Peyer's patch (tissue), 4 donors: ENCODE results near the gene NSRP1. TPM values are rescaled to one million over a fixed set of nuclear protein-coding genes. Genes with fewer than 3 reads are reported as not detected.
"Not testable (repeated sequence)": the region's sequence is repeated elsewhere in the genome, so short reads cannot be mapped to it uniquely, and the experiment has no call there.

Source experiments
- DNase-seq, 3 donors: peaks; one replicate each; pipeline ENCODE4 v3.0.0-alpha.2; 2017 to 2019
- H3K27ac ChIP-seq, 4 donors: fragments of 200-600 bp; sonication (generic); one replicate each; pipeline ENCODE4 v1.5.1; 2016 to 2019
- H3K27me3 ChIP-seq, 2 donors: fragments of 200-600 bp; sonication (generic); one replicate each; pipeline ENCODE4 v1.5.1; 2019
- H3K36me3 ChIP-seq, 3 donors: fragments of 200-600 bp; sonication (generic); one replicate each; pipeline ENCODE4 v1.5.1; 2016 to 2019
- H3K4me1 ChIP-seq, 4 donors: fragments of 200-600 bp; sonication (generic); one replicate each; pipeline ENCODE4 v1.5.1; 2016 to 2019
- H3K4me3 ChIP-seq, 4 donors: fragments of 200-600 bp; sonication (generic); 1 replicate in 3 of 4; 2 replicates in 1 of 4; pipeline ENCODE4 v1.5.1; 2016 to 2019; ENCODE audit warnings: mild to moderate bottlenecking in 1 of 4
- H3K9me3 ChIP-seq, 4 donors: fragments of 200-600 bp; sonication (generic); one replicate each; pipeline ENCODE4 v1.5.1; 2016 to 2019; ENCODE audit warnings: mild to moderate bottlenecking in 1 of 4
- POLR2A ChIP-seq, 2 donors: fragments of 450-650 bp; IDR thresholded peaks; one replicate each; pipeline ENCODE4 v1.5.1; 2017; ENCODE audit warnings: antibody characterized with exemption in 2 of 2, mild to moderate bottlenecking in 2 of 2, moderate library complexity in 2 of 2
- total RNA-seq, 4 donors: library from RNA; depleted of rRNA; stranded (reverse); fragments of >200 nt; gene quantifications; one replicate each; pipeline ENCODE4 v1.1.0, GENCODE V29; 2016
- TF ChIP-seq, protein P1 (sequence below), 6 experiments: fragments of 450-650 bp in 4 of 6; fragments of 200-600 bp in 2 of 6; sonication (generic) in 1 of 6; IDR thresholded peaks; one replicate each; pipeline ENCODE4 v1.5.1; 2017 to 2019; ENCODE audit warnings: antibody characterized with exemption in 6 of 6, mild to moderate bottlenecking in 3 of 6, moderate library complexity in 1 of 6

Gene NSRP1
- total RNA-seq, 4 donors from 2014 or later = 16.5 to 134 (median 30.6) TPM

DNA sequence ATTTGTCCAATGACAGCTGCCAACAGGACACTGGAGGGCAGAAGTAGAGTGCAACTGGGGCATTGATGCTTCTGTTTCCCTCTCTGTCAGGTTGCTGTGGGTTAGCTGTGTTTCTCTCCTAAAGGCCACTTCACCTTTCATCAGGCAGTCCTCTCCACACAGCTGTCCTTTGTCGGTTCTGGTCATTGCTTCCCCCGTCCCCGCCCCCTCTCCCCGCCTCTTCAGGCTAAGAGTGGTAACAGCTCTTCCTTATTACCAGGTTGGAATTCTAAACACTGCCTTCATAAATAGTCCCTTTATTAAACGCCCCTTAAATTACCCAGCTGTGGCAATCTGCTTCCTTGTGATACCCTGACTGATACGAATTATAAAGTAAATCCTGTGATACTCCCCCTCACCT lies 31.8 kb upstream of the NSRP1 start:
- H3K36me3 ChIP-seq = no peaks in the 10 kb centered on the region
- no peak for TF ChIP-seq POLR2A (IDR thresholded peaks at IDR 0.05)
- TF ChIP-seq, protein P1, sequence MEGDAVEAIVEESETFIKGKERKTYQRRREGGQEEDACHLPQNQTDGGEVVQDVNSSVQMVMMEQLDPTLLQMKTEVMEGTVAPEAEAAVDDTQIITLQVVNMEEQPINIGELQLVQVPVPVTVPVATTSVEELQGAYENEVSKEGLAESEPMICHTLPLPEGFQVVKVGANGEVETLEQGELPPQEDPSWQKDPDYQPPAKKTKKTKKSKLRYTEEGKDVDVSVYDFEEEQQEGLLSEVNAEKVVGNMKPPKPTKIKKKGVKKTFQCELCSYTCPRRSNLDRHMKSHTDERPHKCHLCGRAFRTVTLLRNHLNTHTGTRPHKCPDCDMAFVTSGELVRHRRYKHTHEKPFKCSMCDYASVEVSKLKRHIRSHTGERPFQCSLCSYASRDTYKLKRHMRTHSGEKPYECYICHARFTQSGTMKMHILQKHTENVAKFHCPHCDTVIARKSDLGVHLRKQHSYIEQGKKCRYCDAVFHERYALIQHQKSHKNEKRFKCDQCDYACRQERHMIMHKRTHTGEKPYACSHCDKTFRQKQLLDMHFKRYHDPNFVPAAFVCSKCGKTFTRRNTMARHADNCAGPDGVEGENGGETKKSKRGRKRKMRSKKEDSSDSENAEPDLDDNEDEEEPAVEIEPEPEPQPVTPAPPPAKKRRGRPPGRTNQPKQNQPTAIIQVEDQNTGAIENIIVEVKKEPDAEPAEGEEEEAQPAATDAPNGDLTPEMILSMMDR (IDR thresholded peaks at IDR 0.05) = no peak
- no peaks in the 10 kb centered on the region for H3K9me3 ChIP-seq
- H3K27ac ChIP-seq = no peak overlapping the region
- DNase-seq = no peak
- no peaks in the 10 kb centered on the region for H3K27me3 ChIP-seq
- H3K4me3 ChIP-seq = no peak overlapping the region
- no peaks in the 10 kb centered on the region for H3K4me1 ChIP-seq

DNA sequence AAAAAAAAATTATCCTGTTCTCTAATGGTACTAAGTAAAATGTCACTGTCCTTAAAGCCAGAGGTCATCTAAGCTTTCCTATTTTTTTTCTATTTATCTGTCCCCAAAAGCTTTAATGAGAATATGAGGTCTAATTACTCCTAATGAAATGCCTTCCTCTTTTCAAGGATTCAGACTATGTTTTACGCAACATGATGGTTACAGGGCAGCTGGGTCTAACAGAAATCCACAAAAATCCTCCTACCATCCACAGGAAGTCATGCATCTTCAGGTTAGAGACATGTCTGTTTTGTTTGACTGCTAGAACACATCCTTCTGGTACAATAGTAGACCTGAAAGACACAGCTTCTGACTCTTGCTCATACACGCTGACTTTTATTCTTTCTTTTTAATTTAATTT lies 29.7 kb upstream of the NSRP1 start:
- Histone ChIP-seq H3K36me3 (no peaks in the 10 kb centered on the region), H3K9me3 (no peaks in the 10 kb centered on the region), H3K4me3 (no peak overlapping the region), H3K4me1 (no peaks in the 10 kb centered on the region), H3K27ac (no peak overlapping the region), H3K27me3 (no peaks in the 10 kb centered on the region)
- no peak for DNase-seq
- TF ChIP-seq POLR2A (IDR thresholded peaks at IDR 0.05) = no peak
- TF ChIP-seq, protein P1 (IDR thresholded peaks at IDR 0.05) = no peak

DNA sequence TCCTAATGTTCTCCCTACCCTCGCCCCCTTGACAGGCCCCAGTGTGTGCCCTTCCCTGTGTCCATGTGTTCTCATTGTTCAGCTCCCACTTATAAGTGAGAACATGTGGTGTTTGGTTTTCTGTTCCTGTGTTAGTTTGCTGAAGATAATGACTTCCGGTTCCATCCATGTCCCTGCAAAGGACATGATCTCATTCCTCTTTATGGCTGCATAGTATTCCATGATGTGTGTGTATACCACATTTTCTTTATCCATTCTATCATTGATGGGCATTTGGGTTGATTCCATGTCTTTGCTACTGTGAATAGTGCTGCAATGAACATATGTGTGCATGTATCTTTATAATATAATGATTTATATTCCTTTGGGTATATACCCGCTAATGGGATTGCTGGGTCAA lies 29.2 kb upstream of the NSRP1 start:
- not testable (repeated sequence) for H3K27me3 ChIP-seq, H3K9me3 ChIP-seq, DNase-seq, H3K4me3 ChIP-seq, H3K4me1 ChIP-seq, H3K27ac ChIP-seq, H3K36me3 ChIP-seq

GRCh38 chr17:30091121-30091670 lies 25.4 kb upstream of the NSRP1 start:
- Histone ChIP-seq H3K9me3 (no peaks in the 10 kb centered on the region), H3K4me3 (no peak overlapping the region), H3K27ac (no peak overlapping the region), H3K36me3 (no peaks in the 10 kb centered on the region), H3K4me1 (peaks cover 0 to 5% (median 0%) of the 10 kb centered on the region in 4 donors), H3K27me3 (no peaks in the 10 kb centered on the region)
- no peak for DNase-seq
- TF ChIP-seq POLR2A (IDR thresholded peaks at IDR 0.05) = no peak
- TF ChIP-seq, protein P1 (IDR thresholded peaks at IDR 0.05) = no peak

DNA sequence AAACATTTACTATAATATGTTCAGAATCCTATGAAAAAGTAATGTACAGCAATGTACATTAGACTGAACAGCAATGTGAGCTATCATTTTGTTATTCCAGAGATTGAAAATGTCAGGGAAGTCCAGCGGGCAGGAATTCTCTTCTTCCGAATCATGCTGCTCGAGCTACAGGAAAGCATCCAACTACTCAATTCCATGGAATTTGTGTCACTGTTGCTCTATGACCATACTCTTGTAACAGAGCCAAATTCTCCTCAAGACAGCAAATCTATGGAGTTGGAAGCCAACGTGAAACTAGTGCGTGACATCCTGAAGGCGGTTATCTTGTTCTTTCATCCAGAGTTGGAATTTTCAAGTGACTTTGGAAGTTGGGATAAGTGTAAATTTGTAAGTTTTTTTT lies 24.8 kb upstream of the NSRP1 start:
- Histone ChIP-seq H3K27me3 (no peaks in the 10 kb centered on the region), H3K36me3 (no peaks in the 10 kb centered on the region), H3K4me1 (peaks cover 0 to 5% (median 0%) of the 10 kb centered on the region in 4 donors), H3K9me3 (no peaks in the 10 kb centered on the region), H3K27ac (no peak overlapping the region), H3K4me3 (no peak overlapping the region)
- no peak for DNase-seq
- TF ChIP-seq POLR2A (IDR thresholded peaks at IDR 0.05) = no peak
- TF ChIP-seq, protein P1 (IDR thresholded peaks at IDR 0.05) = no peak

DNA sequence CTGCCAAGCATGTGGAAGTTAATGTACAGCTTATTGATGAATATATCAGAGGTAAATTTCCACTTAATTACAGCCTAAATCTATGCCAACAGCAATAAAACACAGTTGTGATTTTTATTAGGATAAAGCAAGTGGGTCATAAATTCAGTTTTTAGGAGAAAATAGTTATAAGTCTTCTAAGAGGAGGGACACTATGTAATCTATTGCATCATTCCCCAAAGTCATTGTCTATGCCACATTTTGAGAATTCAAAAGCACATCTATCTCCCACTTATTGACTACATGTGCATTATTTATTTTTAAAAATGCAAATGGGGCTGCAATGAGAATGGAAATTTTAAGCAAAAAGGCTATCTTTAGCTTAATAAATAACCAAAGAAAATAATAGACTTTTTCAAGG lies 23.7 kb upstream of the NSRP1 start:
- Histone ChIP-seq H3K4me1 (peaks cover 0 to 5% (median 0%) of the 10 kb centered on the region in 4 donors), H3K4me3 (no peak overlapping the region), H3K27me3 (no peaks in the 10 kb centered on the region), H3K9me3 (no peaks in the 10 kb centered on the region), H3K27ac (no peak overlapping the region), H3K36me3 (no peaks in the 10 kb centered on the region)
- TF ChIP-seq, protein P1 (IDR thresholded peaks at IDR 0.05) = no peak
- TF ChIP-seq POLR2A (IDR thresholded peaks at IDR 0.05) = no peak
- DNase-seq = no peak
